Lower leg skin (tissue), 4 donors: Measurements from ENCODE around the gene MBNL2. TPM values are rescaled to one million over a fixed set of nuclear protein-coding genes. Genes with fewer than 3 reads are reported as not detected.

Experiments
- DNase-seq, 2 donors: peaks; one replicate each; pipeline ENCODE4 v3.0.0-alpha.2; 2019; ENCODE audit warnings: low spot score in 2 of 2
- H3K4me3 ChIP-seq: fragments of 200-600 bp; sonication (generic); 2 replicates; pipeline ENCODE4 v1.5.1; 2017; ENCODE audit warnings: mild to moderate bottlenecking, low read depth; ENCODE audit not compliant: poor library complexity, severe bottlenecking
- CTCF ChIP-seq, 3 donors: fragments of 450-650 bp; IDR thresholded peaks; one replicate each; pipeline ENCODE4 v1.5.1; 2016; ENCODE audit warnings: antibody characterized with exemption in 3 of 3, mild to moderate bottlenecking in 3 of 3, moderate library complexity in 2 of 3
- POLR2A ChIP-seq, 2 donors: fragments of 450-650 bp; IDR thresholded peaks; one replicate each; pipeline ENCODE4 v1.6.1; 2016 to 2017; ENCODE audit warnings: antibody characterized with exemption in 2 of 2, mild to moderate bottlenecking in 1 of 2, moderate library complexity in 1 of 2
- WGBS, 2 donors: methylation state at CpG; one replicate each; pipeline ENCODE4 v1.1.5; 2018; 5-methylcytosine and 5-hydroxymethylcytosine counted together
- intact Hi-C: fragments of 100-400 bp; cut with DNase I; formaldehyde crosslinking; loops from one replicate; pipeline ENCODE4 v1.15.0; 2023; ENCODE audit warnings: low total_unique reads
- total RNA-seq, 4 donors: library from RNA; depleted of rRNA; stranded (reverse); fragments of >200 nt; gene quantifications; one replicate each; pipeline ENCODE4 v1.1.0, GENCODE V29; 2016

The MBNL2 gene
- total RNA-seq, 4 donors from 2014 or later: 37.6 to 59.5 (median 45.4) TPM

DNA sequence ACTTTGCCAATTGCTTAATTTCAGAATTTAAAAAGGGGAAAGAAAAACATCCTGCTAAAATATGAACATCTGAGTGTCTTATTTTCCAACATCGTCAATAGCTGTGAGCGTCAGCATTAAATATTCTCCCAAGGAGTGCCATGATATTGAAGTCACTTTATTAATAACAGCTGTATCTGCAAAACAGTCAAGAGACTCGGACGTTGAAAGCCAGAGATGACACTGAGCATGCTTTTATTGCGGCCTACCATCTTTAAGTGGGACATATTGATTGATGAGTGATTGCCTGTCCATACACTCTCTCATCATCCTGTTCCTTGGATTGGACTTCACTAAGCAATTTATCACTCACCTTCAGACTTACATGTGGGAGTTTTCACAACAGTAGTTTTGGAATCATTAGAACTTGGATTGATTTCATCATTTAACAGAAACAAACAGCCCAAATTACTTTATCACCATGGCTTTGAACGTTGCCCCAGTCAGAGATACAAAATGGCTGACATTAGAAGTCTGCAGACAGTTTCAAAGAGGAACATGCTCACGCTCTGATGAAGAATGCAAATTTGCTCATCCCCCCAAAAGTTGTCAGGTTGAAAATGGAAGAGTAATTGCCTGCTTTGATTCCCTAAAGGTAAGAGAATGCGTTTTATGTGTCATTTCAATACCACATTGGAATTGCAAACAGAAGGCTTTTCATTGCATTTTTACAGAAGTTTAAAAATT, 53.8 kb downstream of the MBNL2 start:
- no peak for TF ChIP-seq POLR2A (IDR thresholded peaks at IDR 0.05)
- no peak for TF ChIP-seq CTCF (IDR thresholded peaks at IDR 0.05)
- intact Hi-C loops: no loop called here
- whole genome bisulfite sequencing, 2 donors: 67 to 71% methylated on average over 8 of the region's 8 CpGs
- no peak overlapping the region for H3K4me3 ChIP-seq
- DNase-seq: no peak

GRCh38 chr13:97276862-97277269, 54.7 kb downstream of the MBNL2 start:
- WGBS, 2 donors: 52 to 82% methylated on average over 2 of the region's 2 CpGs
- TF ChIP-seq CTCF (IDR thresholded peaks at IDR 0.05): no peak
- TF ChIP-seq POLR2A (IDR thresholded peaks at IDR 0.05): no peak
- no peak for DNase-seq
- intact Hi-C loops: no loop called here
- H3K4me3 ChIP-seq: no peak overlapping the region

DNA sequence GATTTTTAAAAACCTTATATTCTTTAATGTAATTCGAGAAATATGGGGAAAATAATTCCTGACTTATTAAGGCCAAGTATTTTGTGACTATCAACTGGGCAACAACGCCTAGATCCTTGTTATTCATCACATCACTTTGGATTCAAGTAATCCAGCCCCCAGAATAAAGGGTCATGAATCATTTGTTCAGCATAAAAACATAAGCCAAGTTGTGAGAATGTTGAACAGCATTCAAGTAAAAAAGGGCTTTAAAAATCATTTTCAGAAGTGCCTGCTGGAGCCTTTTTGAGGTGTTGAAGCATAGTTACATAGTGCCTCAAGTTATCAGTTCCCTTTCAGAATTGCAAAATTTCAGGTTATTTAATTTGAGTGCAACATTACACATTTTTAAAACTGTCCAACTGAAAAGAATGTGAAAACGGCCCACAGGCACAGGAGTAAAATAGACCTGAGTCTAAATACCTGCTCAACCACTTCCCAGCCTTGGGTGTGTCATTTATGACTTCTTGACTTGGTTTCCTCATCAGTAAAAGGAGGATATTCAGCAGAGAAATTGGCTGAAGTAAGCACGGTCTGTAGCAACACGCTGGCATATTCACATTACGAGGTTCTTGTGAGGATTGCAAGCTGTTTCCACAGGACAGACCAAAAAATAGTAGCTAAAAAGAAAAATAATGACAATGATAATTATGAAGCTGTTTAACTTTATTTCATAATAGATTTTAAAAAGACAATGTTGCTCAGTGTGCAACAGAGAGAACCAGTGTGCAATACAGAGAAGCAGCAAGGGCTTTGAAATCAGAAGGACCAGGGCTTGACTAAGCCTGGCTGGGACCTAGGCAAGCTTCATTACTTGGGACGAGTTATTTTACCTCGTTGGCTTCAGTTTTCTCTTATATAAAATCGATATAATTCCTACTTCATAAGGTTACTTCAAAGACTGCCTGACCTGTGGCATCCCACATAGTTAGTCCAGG, 56.6 kb downstream of the MBNL2 start:
- intact Hi-C loops: no loop called here

GRCh38 chr13:97279913-97280312, 57.8 kb downstream of the MBNL2 start:
- intact Hi-C loops: loop anchor here (2.0 to 10.0 kb wide), 2 partner anchors 45 to 1195 kb away; no protein-coding TSS in a partner anchor
- no peak overlapping the region for H3K4me3 ChIP-seq
- TF ChIP-seq POLR2A (IDR thresholded peaks at IDR 0.05) (no peak), CTCF (IDR thresholded peaks at IDR 0.05) (no peak)
- 37 to 43% methylated on average over 5 of the region's 5 CpGs for WGBS, 2 donors
- DNase-seq: no peak

More for the DNA sequence above, 56.6 kb downstream of the MBNL2 start:
- TF ChIP-seq POLR2A (IDR thresholded peaks at IDR 0.05) (no peak), CTCF (IDR thresholded peaks at IDR 0.05) (no peak)
- DNase-seq: no peak
- WGBS, 2 donors: 40 to 41% methylated on average over 9 of the region's 9 CpGs
- no peak overlapping the region for H3K4me3 ChIP-seq

DNA sequence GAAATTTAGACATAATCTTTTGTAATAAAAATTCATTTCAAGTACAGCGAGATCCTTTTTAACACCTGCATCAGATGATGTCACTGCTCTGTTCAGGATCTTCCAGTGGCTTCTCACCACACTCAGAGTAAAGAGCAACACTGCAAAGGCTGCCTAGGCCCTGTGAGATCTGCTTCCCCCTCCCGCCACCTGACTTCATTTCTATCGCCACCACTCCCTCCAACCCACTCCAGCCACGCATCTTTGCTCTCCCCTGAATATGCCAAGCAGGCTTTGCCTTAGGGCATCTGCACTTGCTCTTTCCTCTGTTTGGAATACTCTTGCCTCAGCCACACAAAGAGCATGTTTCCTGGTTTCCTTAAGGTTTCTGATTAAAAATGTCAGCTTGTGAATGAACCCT, 58.3 kb downstream of the MBNL2 start:
- intact Hi-C loops: loop anchor here (2.0 to 10.0 kb wide), 2 partner anchors 46 to 1194 kb away; no protein-coding TSS in a partner anchor

More for the DNA sequence above, 58.3 kb downstream of the MBNL2 start:
- DNase-seq: no peak
- TF ChIP-seq CTCF (IDR thresholded peaks at IDR 0.05): no peak
- TF ChIP-seq POLR2A (IDR thresholded peaks at IDR 0.05): no peak
- WGBS, 2 donors: 49 to 52% methylated on average over 4 of the region's 4 CpGs
- no peak overlapping the region for H3K4me3 ChIP-seq
